A673 (cell line): ENCODE results near the gene CGB1. TPM values are rescaled to one million over a fixed set of nuclear protein-coding genes. Genes with fewer than 3 reads are reported as not detected.

ENCODE experiments used
- BruUV-seq: library from RNA; stranded (reverse); fragments of 400-500 nt; replicated peaks from 2 replicates; lab custom pipeline; 2021; lab: Mats Ljungman, UMichigan
- CTCF ChIA-PET: fragments of 300-600 bp; sonication (Branson Sonifier 250); formaldehyde crosslinking; loops from one replicate; lab custom pipeline; 2022; ENCODE audit warnings: antibody characterized with exemption; lab: Charles Lee
- POLR2A ChIA-PET: fragments of 300-600 bp; sonication (Branson Sonifier 250); formaldehyde crosslinking; loops from one replicate; lab custom pipeline; 2022; ENCODE audit warnings: antibody characterized with exemption; ENCODE audit not compliant: low non-redundant PET; lab: Charles Lee
- DNase-seq: peaks from one replicate; pipeline ENCODE4 v3.0.0-alpha.2; 2015; ENCODE audit warnings: low spot score
- H3K27ac ChIP-seq: fragments of 200-600 bp; sonication (generic); 2 replicates; pipeline ENCODE4 v1.5.1; 2016; ENCODE audit warnings: mixed run types, low read depth, mild to moderate bottlenecking, mixed read lengths, antibody characterized with exemption, low read length; ENCODE audit not compliant: poor library complexity, severe bottlenecking
- H3K27me3 ChIP-seq: fragments of 200-600 bp; sonication (generic); replicated peaks from 2 replicates; pipeline ENCODE4 v1.6.1; 2017; ENCODE audit warnings: mixed run types, low read depth, mild to moderate bottlenecking, mixed read lengths, antibody characterized with exemption, low read length; ENCODE audit not compliant: insufficient read depth, poor library complexity
- H3K36me3 ChIP-seq: fragments of 200-600 bp; sonication (generic); 2 replicates; pipeline ENCODE4 v1.6.1; 2016; ENCODE audit warnings: mixed run types, mild to moderate bottlenecking, mixed read lengths, antibody characterized with exemption, low read length; ENCODE audit not compliant: insufficient read depth, poor library complexity, severe bottlenecking
- H3K4me1 ChIP-seq: fragments of 200-600 bp; sonication (generic); 2 replicates; pipeline ENCODE4 v1.6.1; 2017; ENCODE audit warnings: mixed run types, mild to moderate bottlenecking, mixed read lengths, antibody characterized with exemption, low read length; ENCODE audit not compliant: insufficient read depth, poor library complexity, severe bottlenecking
- H3K4me3 ChIP-seq: fragments of 200-600 bp; sonication (generic); 2 replicates; pipeline ENCODE4 v1.5.1; 2016; ENCODE audit warnings: low read depth, mixed run types, mild to moderate bottlenecking, mixed read lengths, low read length; ENCODE audit not compliant: poor library complexity, severe bottlenecking
- H3K9me3 ChIP-seq: fragments of 200-600 bp; sonication (generic); 2 replicates; pipeline ENCODE4 v1.6.1; 2016; ENCODE audit warnings: mixed run types, low read depth, mild to moderate bottlenecking, mixed read lengths, antibody characterized with exemption, low read length; ENCODE audit not compliant: poor library complexity, severe bottlenecking
- CTCF ChIP-seq: fragments of 300-800, 200-600 bp; sonication (generic); conservative IDR thresholded peaks from 2 replicates; pipeline ENCODE4 v1.5.1; 2017; ENCODE audit warnings: low read depth, mild to moderate bottlenecking, antibody characterized with exemption, low read length, moderate library complexity, mixed read lengths
- EZH2 ChIP-seq: fragments of 200-600 bp; sonication (generic); IDR thresholded peaks from 2 replicates; pipeline ENCODE4 v1.6.1; 2017; ENCODE audit warnings: borderline replicate concordance, low read depth, mild to moderate bottlenecking, mixed read lengths, antibody characterized with exemption, low read length; ENCODE audit not compliant: poor library complexity, severe bottlenecking
- intact Hi-C: fragments of 100-400 bp; cut with micrococcal nuclease; formaldehyde crosslinking; loops from one replicate; pipeline ENCODE4 v1.10.0; 2022; ENCODE audit not compliant: unreplicated experiment
- total RNA-seq: library from RNA; stranded (reverse); gene quantifications from 2 replicates; pipeline ENCODE4 v1.2.3, GENCODE V29; 2021

The CGB1 gene
- total RNA-seq, 1 experiment from 2014 or later = not detected

- H3K36me3 ChIP-seq = peaks cover 14% of the 10 kb centered on the region
- H3K4me1 ChIP-seq = peaks cover 14% of the 10 kb centered on the region
- no peaks in the 10 kb centered on the region for H3K9me3 ChIP-seq
- BruUV-seq = no TSS peak
- intact Hi-C loops = loop anchor here (5.0 kb wide), 1 partner anchor 220 kb away; no protein-coding TSS in a partner anchor
- peak; percentile 68 for DNase-seq
- ChIA-PET POLR2A (interaction anchor here (0.6 to 0.8 kb wide), 2 partner anchors 37 to 207 kb away, joined by 3 to 4 read pairs; no protein-coding TSS in a partner anchor), CTCF (interaction anchor here (2.1 kb wide), 1 partner anchor 21 kb away, joined by 14 read pairs; no protein-coding TSS in a partner anchor)
- peak overlapping the region; percentile 79 for H3K4me3 ChIP-seq
- no peaks in the 10 kb centered on the region for H3K27me3 ChIP-seq
- H3K27ac ChIP-seq = peak overlapping the region; percentile 85
- no peak for TF ChIP-seq EZH2
- no peak for TF ChIP-seq CTCF
Observed at GRCh38 chr19:48991873-48992580, 44.7 kb downstream of the CGB1 start.

- Histone ChIP-seq H3K9me3 (no peaks in the 10 kb centered on the region), H3K27ac (peak overlapping the region; percentile 85), H3K4me3 (peak overlapping the region; percentile 79), H3K4me1 (peaks cover 14% of the 10 kb centered on the region), H3K27me3 (no peaks in the 10 kb centered on the region), H3K36me3 (peaks cover 18% of the 10 kb centered on the region)
- TF ChIP-seq CTCF = no peak
- no peak for TF ChIP-seq EZH2
- DNase-seq = no peak
- POLR2A ChIA-PET = no interaction called here
- intact Hi-C loops = loop anchor here (5.0 kb wide), 1 partner anchor 221 kb away; no protein-coding TSS in a partner anchor
- no TSS peak for BruUV-seq
- CTCF ChIA-PET = no interaction called here
Observed at GRCh38 chr19:48991011-48991609, 45.6 kb downstream of the CGB1 start.

- Histone ChIP-seq H3K27me3 (no peaks in the 10 kb centered on the region), H3K36me3 (peaks cover 25% of the 10 kb centered on the region), H3K4me3 (no peak overlapping the region), H3K27ac (no peak overlapping the region), H3K4me1 (peaks cover 14% of the 10 kb centered on the region), H3K9me3 (no peaks in the 10 kb centered on the region)
- CTCF ChIA-PET = no interaction called here
- intact Hi-C loops = loop anchor here (5.0 kb wide), 1 partner anchor 222 kb away; no protein-coding TSS in a partner anchor
- TF ChIP-seq CTCF (no peak), EZH2 (no peak)
- no peak for DNase-seq
- POLR2A ChIA-PET = no interaction called here
- BruUV-seq = no TSS peak
Observed at GRCh38 chr19:48990400-48990799, 46.3 kb downstream of the CGB1 start.
